Liver (tissue), 9 donors: ENCODE results near the gene ERP44. TPM values are rescaled to one million over a fixed set of nuclear protein-coding genes. Genes with fewer than 3 reads are reported as not detected.

ENCODE experiments used
- DNase-seq: peaks from one replicate; pipeline ENCODE4 v3.0.0-alpha.2; 2017; ENCODE audit warnings: low spot score
- H3K27ac ChIP-seq, 2 donors: one replicate each; pipeline ENCODE4 v1.7.0; 2013; ENCODE audit warnings: inconsistent platforms in 2 of 2, low read length in 2 of 2, control low read depth in 1 of 2, low read depth in 1 of 2, mild to moderate bottlenecking in 1 of 2
- H3K27me3 ChIP-seq, 4 donors: one replicate each; pipeline versions ENCODE4 v1.6.1 to v1.7.0; 2013; ENCODE audit warnings: low read length in 3 of 4, inconsistent platforms in 1 of 4, mild to moderate bottlenecking in 1 of 4, moderate library complexity in 1 of 4; ENCODE audit not compliant: control insufficient read depth in 4 of 4, insufficient read depth in 4 of 4
- H3K36me3 ChIP-seq, 4 donors: one replicate each; pipeline versions ENCODE4 v1.6.1 to v1.7.0; 2013; ENCODE audit warnings: low read length in 3 of 4, mild to moderate bottlenecking in 3 of 4, low read depth in 1 of 4, moderate library complexity in 1 of 4; ENCODE audit not compliant: control insufficient read depth in 4 of 4, insufficient read depth in 3 of 4
- H3K4me1 ChIP-seq, 4 donors: one replicate each; pipeline versions ENCODE4 v1.6.1 to v1.7.0; 2013; ENCODE audit warnings: low read length in 3 of 4, mild to moderate bottlenecking in 3 of 4, moderate library complexity in 1 of 4; ENCODE audit not compliant: control insufficient read depth in 4 of 4, insufficient read depth in 4 of 4
- H3K4me3 ChIP-seq, 3 donors: one replicate each; pipeline versions ENCODE4 v1.6.1 to v1.7.0; 2013; ENCODE audit warnings: low read length in 3 of 3, control low read depth in 1 of 3, low read depth in 1 of 3, mild to moderate bottlenecking in 1 of 3
- H3K9ac ChIP-seq, 2 donors: one replicate each; pipeline ENCODE4 v1.7.0; 2013; ENCODE audit warnings: low read length in 2 of 2, mild to moderate bottlenecking in 2 of 2, moderate library complexity in 2 of 2, control low read depth in 1 of 2, low read depth in 1 of 2
- H3K9me3 ChIP-seq, 4 donors: one replicate each; pipeline versions ENCODE4 v1.6.1 to v1.7.0; 2013; ENCODE audit warnings: low read length in 3 of 4; ENCODE audit not compliant: control insufficient read depth in 4 of 4
- ATF3 ChIP-seq: IDR thresholded peaks from 2 replicates; pipeline ENCODE4 v1.6.1; 2016; ENCODE audit warnings: antibody characterized with exemption
- CTCF ChIP-seq: fragments of 150-350 bp; IDR thresholded peaks from 2 replicates; pipeline ENCODE4 v1.5.1; 2017; ENCODE audit warnings: improper control_type of control experiment, low read depth, low read length; ENCODE audit not compliant: missing input control
- EGR1 ChIP-seq, 2 donors: IDR thresholded peaks; 2 replicates each; pipeline ENCODE4 v1.6.1; 2016 to 2018; ENCODE audit warnings: antibody characterized with exemption in 2 of 2, low read depth in 2 of 2
- FOXA1 ChIP-seq: IDR thresholded peaks from 2 replicates; pipeline ENCODE4 v1.6.1; 2016; ENCODE audit warnings: antibody characterized with exemption
- FOXA2 ChIP-seq: IDR thresholded peaks from 2 replicates; pipeline ENCODE4 v1.6.1; 2016; ENCODE audit warnings: antibody characterized with exemption
- GABPA ChIP-seq, 2 donors: IDR thresholded peaks in 1 of 2; conservative IDR thresholded peaks in 1 of 2; 2 replicates each; pipeline ENCODE4 v1.6.1; 2016; ENCODE audit warnings: antibody characterized with exemption in 2 of 2, mild to moderate bottlenecking in 1 of 2, moderate library complexity in 1 of 2
- HNF4A ChIP-seq, 2 donors: conservative IDR thresholded peaks; 2 replicates each; pipeline ENCODE4 v1.6.1; 2016; ENCODE audit warnings: antibody characterized with exemption in 2 of 2, mild to moderate bottlenecking in 2 of 2
- HNF4G ChIP-seq: IDR thresholded peaks from 2 replicates; pipeline ENCODE4 v1.6.1; 2016; ENCODE audit warnings: antibody characterized with exemption
- JUND ChIP-seq, 2 donors: IDR thresholded peaks; 2 replicates each; pipeline ENCODE4 v1.6.1; 2016; ENCODE audit warnings: antibody characterized with exemption in 2 of 2
- MAX ChIP-seq: IDR thresholded peaks from 2 replicates; pipeline ENCODE4 v1.6.1; 2016; ENCODE audit warnings: antibody characterized with exemption
- NR2F2 ChIP-seq: IDR thresholded peaks from 2 replicates; pipeline ENCODE4 v1.6.1; 2016; ENCODE audit warnings: antibody characterized with exemption
- RAD21 ChIP-seq, 2 donors: IDR thresholded peaks; 2 replicates each; pipeline ENCODE4 v1.6.1; 2016; ENCODE audit warnings: antibody characterized with exemption in 2 of 2, mild to moderate bottlenecking in 2 of 2
- REST ChIP-seq: IDR thresholded peaks from 2 replicates; pipeline ENCODE4 v1.6.1; 2016; ENCODE audit warnings: antibody characterized with exemption, mild to moderate bottlenecking
- RXRA ChIP-seq, 2 donors: IDR thresholded peaks; 2 replicates each; pipeline ENCODE4 v1.6.1; 2017 to 2018; ENCODE audit warnings: antibody characterized with exemption in 2 of 2, mild to moderate bottlenecking in 1 of 2
- SP1 ChIP-seq: IDR thresholded peaks from 2 replicates; pipeline ENCODE4 v1.6.1; 2018; ENCODE audit warnings: antibody characterized with exemption, mild to moderate bottlenecking
- TAF1 ChIP-seq: conservative IDR thresholded peaks from 2 replicates; pipeline ENCODE4 v1.6.1; 2016; ENCODE audit warnings: antibody characterized with exemption, mild to moderate bottlenecking
- YY1 ChIP-seq: IDR thresholded peaks from 2 replicates; pipeline ENCODE4 v1.6.1; 2016; ENCODE audit warnings: antibody characterized with exemption, mild to moderate bottlenecking
- ZBTB33 ChIP-seq: IDR thresholded peaks from 2 replicates; pipeline ENCODE4 v1.6.1; 2016; ENCODE audit warnings: antibody characterized with exemption
- WGBS: extraction: QIAGEN DNeasy Blood & Tissue Kit; methylation state at CpG from one replicate; pipeline ENCODE4 v1.1.7; 2013; 5-methylcytosine and 5-hydroxymethylcytosine counted together
- polyA plus RNA-seq, 2 donors: library from polyadenylated mRNA; stranded (reverse) in 1 of 2; unstranded in 1 of 2; fragments of 200-250 nt in 1 of 2; fragments of >200 nt in 1 of 2; fragmentation: Nextera tagmentation in 1 of 2; extraction: Ambion mirVana in 1 of 2; gene quantifications; one replicate each; pipeline versions ENCODE4 v1.2.1 to v1.2.3, GENCODE V29; 2013 to 2015
- total RNA-seq, 2 donors: library from RNA; depleted of rRNA; stranded (reverse); fragments of >200 nt; gene quantifications; one replicate each; pipeline ENCODE4 v1.2.3, GENCODE V29; 2014
- donor health status: healthy.
- donor health status: healthy.
- donor health status: healthy.
- donor health status: healthy.
- donor health status: healthy.

The ERP44 gene
- total and polyA plus RNA-seq, 4 donors = 13.0 to 26.8 (median 19.3) TPM

- TF ChIP-seq CTCF = no peak
- TF ChIP-seq SP1 = no peak
- no peak for TF ChIP-seq YY1
- TF ChIP-seq HNF4A (conservative IDR thresholded peaks at IDR 0.05) = no peak
- no peak for TF ChIP-seq HNF4G
- no peak for TF ChIP-seq MAX
- TF ChIP-seq REST = no peak
- TF ChIP-seq TAF1 = no peak
- TF ChIP-seq GABPA (IDR thresholded peaks at IDR 0.05 in 1 of 2, conservative IDR thresholded peaks at IDR 0.05 in 1 of 2) = no peak
- no peak for TF ChIP-seq FOXA2
- TF ChIP-seq JUND (IDR thresholded peaks at IDR 0.05) = no peak
- TF ChIP-seq EGR1 (IDR thresholded peaks at IDR 0.05; ENCODE audit: low read depth in 2 of 2) = no peak
- no peak for TF ChIP-seq RXRA (IDR thresholded peaks at IDR 0.05)
- no peak for TF ChIP-seq FOXA1
- no peak for TF ChIP-seq RAD21 (IDR thresholded peaks at IDR 0.05)
- no peak for TF ChIP-seq NR2F2
- no peak for TF ChIP-seq ATF3
- no peak for TF ChIP-seq ZBTB33
- Histone ChIP-seq H3K4me1 (peaks cover 0 to 3% (median 1%) of the 10 kb centered on the region in 4 donors), H3K36me3 (peaks cover 0 to 3% (median 1%) of the 10 kb centered on the region in 4 donors), H3K4me3 (no peak overlapping the region), H3K27me3 (no peaks in the 10 kb centered on the region), H3K9me3 (no peaks in the 10 kb centered on the region), H3K27ac (no peak overlapping the region), H3K9ac (no peak overlapping the region)
- WGBS = 80% methylated on average over 3 of the region's 3 CpGs
- DNase-seq = no peak
Observed at GRCh38 chr9:100029251-100029650, 69.5 kb downstream of the ERP44 start.
